ENCODE data around the gene TP53INP2. TPM values are rescaled to one million over a fixed set of nuclear protein-coding genes. Genes with fewer than 3 reads are reported as not detected.

TP53INP2 gene
- total RNA-seq, 1 experiment from 2014 or later: 4.9 TPM

Other genes starting within 250 kb of the TP53INP2 start
- 199 and 256 TPM in 2 replicates for gene DYNLRB1, start 187.9 kb upstream of the TP53INP2 start, total RNA-seq (2014; rRNA removed; shearing (Covaris generic))
- 0.10 and 0.23 TPM in 2 replicates for gene MAP1LC3A, start 145.6 kb upstream of the TP53INP2 start, total RNA-seq (2014; rRNA removed; shearing (Covaris generic))
- gene PIGU, start 27.3 kb upstream of the TP53INP2 start, total RNA-seq (2014; rRNA removed; shearing (Covaris generic)): 48.2 and 50.5 TPM in 2 replicates
- gene NCOA6, start 121.3 kb downstream of the TP53INP2 start, total RNA-seq (2014; rRNA removed; shearing (Covaris generic)): 21.5 and 22.2 TPM in 2 replicates
- gene GGT7, start 168.5 kb downstream of the TP53INP2 start, total RNA-seq (2014; rRNA removed; shearing (Covaris generic)): 7.5 and 11.8 TPM in 2 replicates
- gene ACSS2, start 172.3 kb downstream of the TP53INP2 start, total RNA-seq (2014; rRNA removed; shearing (Covaris generic)): 14.8 and 18.0 TPM in 2 replicates